ENCODE measurements around the gene PPP1R3D.
A peak's percentile ranks its signal among the peaks of the same experiment; 100 is the strongest.
"Not testable (repeated sequence)": the region's sequence is repeated elsewhere in the genome, so short reads cannot be mapped to it uniquely, and the experiment has no call there.

Gene PPP1R3D

GRCh38 chr20:59940129-59940955 is at the start of gene PPP1R3D, which contains the start of gene FAM217B:
Gene PPP1R3D (minus strand): TSS chr20:59940305. CDS start chr20:59939931, 374 bp downstream.
Gene FAM217B (plus strand): TSS chr20:59940389. CDS start chr20:59943944, 3,555 bp downstream.
- peak; percentile 69 to 97 (median 91) for DNase-seq

GRCh38 chr20:59988141-59988540 is 48.0 kb upstream of the PPP1R3D start:
- no peak for DNase-seq

GRCh38 chr20:59987135-59987534 is 47.0 kb upstream of the PPP1R3D start:
- DNase-seq, result no peak

GRCh38 chr20:59985864-59986263 is 45.8 kb upstream of the PPP1R3D start:
- DNase-seq, result no peak

DNA sequence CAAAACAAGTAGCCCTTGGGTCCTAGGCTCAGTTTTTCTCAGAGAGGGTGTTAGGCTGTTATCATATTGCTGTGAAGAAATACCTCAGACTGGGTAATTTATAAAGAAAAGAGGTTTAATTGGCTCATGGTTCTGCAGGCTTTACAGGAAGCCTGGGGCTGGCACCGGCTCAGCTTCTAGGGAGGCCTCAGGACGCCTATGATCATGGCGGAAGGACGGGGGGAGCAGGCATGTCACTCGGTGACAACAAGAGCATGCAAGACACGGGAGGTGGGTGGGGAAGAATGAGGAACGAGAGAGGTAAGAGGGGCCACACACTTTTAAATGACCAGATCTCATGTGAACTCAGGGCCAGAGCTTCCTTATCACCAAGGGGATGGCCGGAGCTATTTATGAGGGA is 45.1 kb upstream of the PPP1R3D start:
- DNase-seq, result no peak

DNA sequence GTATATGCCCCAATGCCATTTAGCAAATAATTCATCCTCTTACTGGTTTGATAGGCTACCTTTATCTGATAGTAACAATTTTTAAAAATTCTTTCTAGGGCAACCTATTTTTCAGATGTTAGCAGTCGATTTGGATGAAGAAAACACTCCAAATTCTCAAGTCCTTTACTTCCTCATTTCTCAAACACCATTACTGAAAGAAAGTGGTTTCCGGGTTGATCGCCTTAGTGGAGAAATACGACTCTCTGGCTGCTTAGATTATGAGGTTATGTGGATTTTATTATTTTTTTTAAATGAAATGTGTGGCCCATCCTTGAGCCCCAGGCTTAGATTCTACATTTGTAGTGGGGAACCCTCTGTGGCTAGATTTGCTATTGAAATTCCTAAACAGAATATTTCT is 44.4 kb upstream of the PPP1R3D start:
- no peak for DNase-seq

GRCh38 chr20:59983076-59983475 is 43.0 kb upstream of the PPP1R3D start:
- no peak for DNase-seq

- DNase-seq, result peak in 20 of 51 donors; percentile 11 to 66 (median 26)
Observed at GRCh38 chr20:59977086-59977485, 37.0 kb upstream of the PPP1R3D start.

DNA sequence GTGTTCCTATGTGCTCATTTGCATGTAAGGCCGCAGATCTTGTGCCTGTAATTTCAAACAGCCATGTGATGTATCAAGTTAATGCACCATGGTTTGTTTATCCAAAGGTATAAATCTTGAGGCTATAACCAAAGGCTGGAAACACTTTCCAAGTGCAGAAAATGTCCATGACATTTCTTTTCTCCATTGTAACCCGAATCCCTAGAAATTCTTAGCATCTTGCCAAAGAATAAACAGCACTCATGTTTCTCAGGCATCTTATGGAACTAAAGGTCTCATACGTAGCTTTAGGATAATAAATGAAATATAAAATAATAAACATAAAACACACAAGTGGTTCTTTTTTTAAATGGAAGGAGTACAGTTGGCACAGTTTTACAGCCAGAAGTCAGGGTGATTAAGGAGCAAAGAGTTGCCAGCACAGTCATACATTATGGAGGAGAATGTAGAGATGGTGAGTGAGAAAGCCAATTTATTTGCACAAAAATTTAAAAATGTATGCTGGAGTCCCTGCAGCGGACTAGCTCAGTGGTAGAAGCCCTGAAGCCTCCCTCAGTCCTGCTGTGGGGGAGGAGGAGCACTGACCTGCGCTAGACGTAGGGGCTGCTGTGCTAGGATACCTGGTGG is 36.2 kb upstream of the PPP1R3D start:
- no peak for DNase-seq

- DNase-seq, result no peak
Observed at GRCh38 chr20:59972037-59972801, 32.1 kb upstream of the PPP1R3D start.

- no peak for DNase-seq
Observed at GRCh38 chr20:59971428-59971827, 31.3 kb upstream of the PPP1R3D start.

DNA sequence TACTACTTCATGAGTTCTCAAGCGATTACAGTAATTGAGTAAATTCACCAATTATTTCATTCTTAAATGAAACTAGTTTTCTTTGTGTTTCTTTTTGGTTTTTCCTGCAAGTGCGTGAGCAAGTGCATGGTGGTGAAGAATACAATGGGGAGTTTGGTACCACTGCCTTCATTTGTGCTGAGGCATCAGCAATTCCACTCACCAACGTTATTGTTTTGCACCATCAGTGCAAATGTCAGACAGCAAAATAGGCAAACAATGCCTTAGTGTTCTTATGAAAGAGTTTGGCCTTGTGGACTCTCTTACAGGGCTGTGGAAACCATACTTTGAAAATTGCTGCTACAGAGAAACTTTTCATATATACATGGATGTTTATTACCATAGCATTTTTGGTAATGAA is 26.3 kb upstream of the PPP1R3D start:
- DNase-seq, result peak in 10 of 51 donors; percentile 18 to 63 (median 38)

DNA sequence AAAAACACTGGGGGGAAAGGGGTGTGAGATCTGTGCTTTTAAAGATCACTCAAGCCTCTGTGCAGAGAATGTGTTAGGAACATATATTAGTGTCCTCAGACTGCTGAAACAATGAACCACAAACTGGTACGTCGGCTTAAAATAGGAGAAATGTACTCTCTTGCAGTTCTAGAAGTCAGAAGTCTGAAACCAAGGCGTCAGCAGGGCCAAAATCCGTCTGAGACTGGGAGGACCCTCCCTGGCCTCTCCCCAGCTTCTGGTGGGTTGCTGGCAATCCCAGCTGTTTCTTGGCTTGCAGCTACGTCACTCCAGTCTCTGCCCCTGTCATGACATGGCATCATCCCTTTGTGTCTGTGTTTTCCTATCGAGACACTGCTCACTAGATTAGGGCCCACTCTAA is 22.1 kb upstream of the PPP1R3D start:
- no peak for DNase-seq

DNA sequence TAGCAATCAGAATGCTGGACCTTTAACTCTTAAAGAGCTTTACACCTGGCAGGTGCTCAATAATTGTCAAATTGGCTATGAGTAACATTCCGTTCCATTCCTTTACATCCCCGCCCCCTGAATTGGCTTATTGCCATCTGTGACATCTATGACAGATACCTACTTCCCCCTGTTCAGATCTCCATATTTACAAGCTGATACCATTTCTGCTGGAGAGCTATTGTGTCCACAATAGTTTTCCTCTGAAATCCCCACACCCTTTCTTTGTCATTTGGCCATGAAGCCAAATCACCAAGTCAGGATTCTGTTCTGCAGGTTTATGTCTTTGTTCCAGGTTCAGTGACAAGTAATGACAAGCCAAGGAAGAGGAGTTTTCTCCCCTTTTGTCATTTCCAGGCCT is 21.3 kb upstream of the PPP1R3D start:
- no peak for DNase-seq

DNA sequence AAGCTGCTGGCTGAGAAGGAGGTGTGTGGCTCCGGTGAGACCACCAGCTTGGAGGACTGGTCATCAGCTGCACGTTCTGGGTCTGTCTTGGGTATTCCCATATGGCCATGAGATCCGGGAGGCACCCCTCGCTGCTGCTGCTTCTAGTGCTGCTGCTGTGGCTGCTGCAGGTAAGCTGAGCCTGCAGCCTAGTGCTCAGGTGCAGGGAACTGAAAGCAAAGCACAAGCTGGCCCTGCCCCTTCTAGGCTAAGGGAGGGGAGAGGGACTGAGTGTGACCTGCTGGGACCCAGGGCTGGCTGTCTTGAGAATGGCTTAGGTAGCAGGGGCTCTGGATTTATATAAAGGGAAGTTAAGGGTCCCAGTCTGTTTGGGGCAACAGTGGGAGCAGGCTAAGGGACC is 18.5 kb upstream of the PPP1R3D start:
- no peak for DNase-seq

DNA sequence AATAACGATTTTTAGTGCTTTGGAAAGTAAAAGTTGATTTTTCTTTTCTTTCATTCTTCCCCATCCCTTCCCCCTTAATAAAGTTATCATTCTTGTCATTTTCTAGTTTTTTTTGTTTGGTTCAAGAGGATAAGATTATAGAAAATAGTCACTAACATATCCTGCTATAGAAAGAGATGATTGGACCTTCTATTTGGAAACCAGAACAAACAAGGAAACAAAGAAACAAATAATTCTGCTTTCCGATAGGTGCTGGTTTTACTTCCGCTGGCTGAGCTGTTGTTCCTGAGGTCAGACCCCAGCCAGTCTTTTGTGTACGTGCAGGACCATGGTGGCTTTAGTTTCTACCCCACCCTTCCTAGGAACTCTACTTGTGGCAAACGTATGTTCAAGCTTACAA is 18.0 kb upstream of the PPP1R3D start, which contains the start of gene CDH26:
CDH26 (plus strand) TSS at position 301 of the 400 bp plus-strand sequence. CDS start 304 bp downstream, outside the sequence.
- DNase-seq, result no peak

- not testable (repeated sequence) for DNase-seq
Observed at GRCh38 chr20:59957568-59957967, 17.5 kb upstream of the PPP1R3D start.

DNA sequence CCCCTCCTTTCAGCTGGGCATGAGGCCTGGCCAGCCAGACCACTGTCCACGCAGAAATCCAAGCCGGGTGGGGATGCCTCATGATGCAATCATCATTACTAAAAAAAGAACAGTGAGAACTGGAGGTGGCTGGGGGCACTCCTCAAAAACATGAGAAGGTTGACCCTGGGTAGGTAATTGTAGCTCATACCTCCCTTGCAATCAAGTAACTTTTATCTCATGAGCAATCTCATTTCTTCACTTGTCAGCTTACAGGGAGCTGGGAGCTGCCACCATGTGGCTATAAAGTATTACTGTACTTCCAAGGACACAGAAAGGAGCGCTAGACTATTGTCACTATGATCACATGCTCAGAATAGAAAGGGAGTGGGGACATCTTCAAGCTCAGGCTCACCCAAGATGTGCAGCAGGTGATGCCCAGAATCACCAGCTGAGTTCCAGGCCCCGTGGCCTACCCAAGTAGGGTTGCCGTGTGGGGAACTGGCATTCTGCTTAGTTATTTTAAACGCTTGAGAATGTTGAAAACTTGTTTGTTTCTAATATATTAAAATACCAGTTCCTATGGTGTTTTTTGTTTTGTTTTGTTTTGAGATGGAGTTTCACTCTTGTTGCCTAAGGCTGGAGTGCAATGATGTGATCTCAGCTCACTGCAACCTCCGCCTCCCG is 15.2 kb upstream of the PPP1R3D start:
- DNase-seq, result peak in 6 of 51 donors; percentile 14 to 48 (median 19)

DNA sequence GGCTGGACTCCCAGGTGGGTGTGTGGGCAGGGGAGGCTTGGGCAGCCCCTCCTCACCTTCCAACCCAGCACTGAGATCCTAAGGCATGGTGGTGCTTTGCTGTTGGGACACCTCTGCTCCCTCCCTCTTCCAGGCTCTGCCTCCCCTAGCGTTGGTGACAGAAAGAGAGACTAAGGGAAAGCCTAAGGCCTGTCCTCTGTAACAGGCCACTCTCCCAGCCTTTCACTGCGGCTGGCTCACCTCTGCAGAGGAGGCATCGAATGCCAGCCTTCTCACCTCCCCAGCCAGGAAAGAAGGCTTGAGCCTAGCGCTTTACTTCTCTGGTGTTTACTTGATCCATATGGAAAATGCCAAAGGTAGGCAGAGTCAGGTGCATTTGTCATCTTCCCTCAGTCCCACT is 14.6 kb upstream of the PPP1R3D start:
- DNase-seq, result no peak

- no peak for DNase-seq
Observed at GRCh38 chr20:59949911-59950310, 9.8 kb upstream of the PPP1R3D start.

Measured in hypothalamus (tissue), 51 donors.